OCI-LY1 (cell line): ENCODE data around the gene MZF1.

Source experiments
- H2AFZ ChIP-seq: fragments of 200-600 bp; sonication (generic), shearing (Covaris generic); 2 replicates; pipeline ENCODE4 v1.6.0; 2014; ENCODE audit warnings: antibody characterized with exemption, mild to moderate bottlenecking, low read length
- H3F3A ChIP-seq: fragments of 200-600 bp; sonication (generic), shearing (Covaris generic); 2 replicates; pipeline ENCODE4 v1.6.0; 2014; ENCODE audit warnings: mild to moderate bottlenecking, antibody characterized with exemption, low read length, moderate library complexity; ENCODE audit not compliant: insufficient read depth
- H3K27ac ChIP-seq: fragments of 200-600 bp; sonication (generic); 2 replicates; pipeline ENCODE4 v1.5.1; 2014; ENCODE audit warnings: low read length, mixed run types, mild to moderate bottlenecking, low read depth; ENCODE audit not compliant: poor library complexity, severe bottlenecking
- H3K27me3 ChIP-seq: fragments of 200-600 bp; sonication (generic); 2 replicates; pipeline ENCODE4 v1.6.0; 2014; ENCODE audit warnings: antibody characterized with exemption, mild to moderate bottlenecking, low read length, moderate library complexity; ENCODE audit not compliant: insufficient read depth
- H3K36me3 ChIP-seq: fragments of 200-600 bp; sonication (generic); 2 replicates; pipeline ENCODE4 v1.6.1; 2014; ENCODE audit warnings: mild to moderate bottlenecking, antibody characterized with exemption, low read length, moderate library complexity, mixed read lengths; ENCODE audit not compliant: insufficient read depth
- H3K4me1 ChIP-seq: fragments of 200-600 bp; sonication (generic); 2 replicates; pipeline ENCODE4 v1.5.1; 2014; ENCODE audit warnings: mild to moderate bottlenecking, low read length, moderate library complexity; ENCODE audit not compliant: insufficient read depth, severe bottlenecking
- H3K4me2 ChIP-seq: fragments of 200-600 bp; sonication (generic), shearing (Covaris generic); 2 replicates; pipeline ENCODE4 v1.6.1; 2014; ENCODE audit warnings: low read length
- H3K4me3 ChIP-seq: fragments of 200-600 bp; sonication (generic); 2 replicates; pipeline ENCODE4 v1.5.1; 2014; ENCODE audit warnings: low read length, low read depth, mild to moderate bottlenecking, mixed read lengths; ENCODE audit not compliant: poor library complexity, severe bottlenecking
- H3K79me2 ChIP-seq: fragments of 200-600 bp; shearing (Covaris generic); 2 replicates; pipeline ENCODE4 v1.6.1; 2016; ENCODE audit warnings: mixed run types, low read length, mixed read lengths; ENCODE audit not compliant: insufficient read depth
- H3K9ac ChIP-seq: fragments of 200-600 bp; sonication (generic), shearing (Covaris generic); 2 replicates; pipeline ENCODE4 v1.6.1; 2014; ENCODE audit warnings: mild to moderate bottlenecking, low read length, mixed read lengths
- H3K9me2 ChIP-seq: fragments of 200-600 bp; sonication (generic), shearing (Covaris generic); 2 replicates; pipeline ENCODE4 v1.6.1; 2014; ENCODE audit warnings: low read depth, mild to moderate bottlenecking, low read length, mixed read lengths
- H3K9me3 ChIP-seq: fragments of 200-600 bp; shearing (Covaris generic); 2 replicates; pipeline ENCODE4 v1.6.1; 2014; ENCODE audit warnings: low read length, mixed read lengths
- H4K20me1 ChIP-seq: fragments of 200-600 bp; sonication (generic), shearing (Covaris generic); 2 replicates; pipeline ENCODE4 v1.6.0; 2016; ENCODE audit warnings: mild to moderate bottlenecking, low read length; ENCODE audit not compliant: insufficient read depth
- CTCF ChIP-seq: fragments of 200-600 bp; sonication (generic), shearing (Covaris generic); IDR thresholded peaks from 2 replicates; pipeline ENCODE4 v1.5.1; 2017; ENCODE audit warnings: mild to moderate bottlenecking, antibody characterized with exemption, low read length, moderate library complexity, mixed read lengths
- EZH2 ChIP-seq: fragments of 200-600 bp; sonication (generic), shearing (Covaris generic); IDR thresholded peaks from 2 replicates; pipeline ENCODE4 v1.8.0; 2017; ENCODE audit warnings: borderline replicate concordance, mixed run types, mild to moderate bottlenecking, antibody characterized with exemption, low read length, moderate library complexity, mixed read lengths

MZF1 gene

GRCh38 chr19:58569191-58569942 is 3.8 kb downstream of the MZF1 start:
- Histone ChIP-seq H3K27ac (no peak overlapping the region), H3K36me3 (peaks cover 26% of the 10 kb centered on the region; the same call in 1 of the 2 replicates), H3K4me3 (no peak overlapping the region), H4K20me1 (no peaks in the 10 kb centered on the region), H2AFZ (no peak overlapping the region), H3K4me2 (no peak overlapping the region), H3K9me3 (no peaks in the 10 kb centered on the region), H3K9me2 (no peaks in the 10 kb centered on the region), H3K9ac (no peak overlapping the region), H3K4me1 (peaks cover 20% of the 10 kb centered on the region), H3K27me3 (no peaks in the 10 kb centered on the region), H3K79me2 (no peaks in the 10 kb centered on the region), H3F3A (peaks cover 8% of the 10 kb centered on the region; the same call in 1 of the 2 replicates)
- no peak for TF ChIP-seq EZH2
- no peak for TF ChIP-seq CTCF

- Histone ChIP-seq H3K4me1 (peaks cover 17% of the 10 kb centered on the region), H3K79me2 (no peaks in the 10 kb centered on the region), H3K9me2 (no peaks in the 10 kb centered on the region), H4K20me1 (no peaks in the 10 kb centered on the region), H2AFZ (no peak overlapping the region), H3K36me3 (peaks cover 26% of the 10 kb centered on the region; the same call in 1 of the 2 replicates), H3K4me3 (no peak overlapping the region), H3K9ac (no peak overlapping the region), H3K27me3 (no peaks in the 10 kb centered on the region), H3K4me2 (no peak overlapping the region), H3F3A (peaks cover 6% of the 10 kb centered on the region; the same call in 1 of the 2 replicates), H3K9me3 (no peaks in the 10 kb centered on the region), H3K27ac (no peak overlapping the region)
- TF ChIP-seq CTCF (no peak), EZH2 (no peak)
These were observed 4.5 kb downstream of the MZF1 start for GRCh38 chr19:58568453-58569130.

GRCh38 chr19:58566989-58567388 is 6.1 kb downstream of the MZF1 start:
- no peaks in the 10 kb centered on the region for H3K9me2 ChIP-seq
- no peaks in the 10 kb centered on the region for H3K27me3 ChIP-seq
- H2AFZ ChIP-seq = no peak overlapping the region
- no peak overlapping the region for H3K27ac ChIP-seq
- no peaks in the 10 kb centered on the region for H3K9me3 ChIP-seq
- TF ChIP-seq CTCF = no peak
- H3K9ac ChIP-seq = no peak overlapping the region
- H3K4me3 ChIP-seq = no peak overlapping the region
- H3K4me2 ChIP-seq = no peak overlapping the region
- peaks cover 28% of the 10 kb centered on the region for H3K4me1 ChIP-seq
- H3K36me3 ChIP-seq = peaks cover 26% of the 10 kb centered on the region; the same call in 1 of the 2 replicates
- no peaks in the 10 kb centered on the region for H4K20me1 ChIP-seq
- H3K79me2 ChIP-seq = no peaks in the 10 kb centered on the region
- H3F3A ChIP-seq = 0 out of 2 replicates have a peak, but pooled peaks cover 5% of the 10 kb centered on the region
